Stimulated activated CD8-positive, alpha-beta memory T cell treated with anti-CD3 and anti-CD28 coated beads, Interleukin-4, amount 100 ng/mL, for 4 hours (primary cell): ENCODE data around the gene DMXL1.
"Not testable (repeated sequence)": the region's sequence is repeated elsewhere in the genome, so short reads cannot be mapped to it uniquely, and the experiment has no call there.

Experiments used
- DNase-seq, 2 donors: peaks; one replicate each; pipeline ENCODE4 v3.0.0-alpha.2; 2020; ENCODE audit warnings: low read depth in 2 of 2, low spot score in 1 of 2

The DMXL1 gene

GRCh38 chr5:119067450-119067849, 3.4 kb upstream of the DMXL1 start:
- DNase-seq, result no peak

DNA sequence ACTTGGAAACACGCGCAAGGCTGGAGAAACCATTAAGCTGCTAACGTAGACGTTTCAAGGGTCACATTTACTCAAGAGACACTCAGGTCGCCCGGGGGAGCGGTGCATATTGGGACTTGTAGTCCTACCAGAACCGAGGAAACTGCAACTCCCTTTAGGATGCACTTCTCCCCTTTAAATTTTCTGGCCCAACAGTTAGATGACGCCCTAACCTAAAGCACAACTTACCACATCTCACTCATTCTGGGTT, 384 bp upstream of the DMXL1 start:
- no peak for DNase-seq

- DNase-seq, result no peak
Measured at GRCh38 chr5:119071561-119071995, 691 bp downstream of the DMXL1 start.

DNA sequence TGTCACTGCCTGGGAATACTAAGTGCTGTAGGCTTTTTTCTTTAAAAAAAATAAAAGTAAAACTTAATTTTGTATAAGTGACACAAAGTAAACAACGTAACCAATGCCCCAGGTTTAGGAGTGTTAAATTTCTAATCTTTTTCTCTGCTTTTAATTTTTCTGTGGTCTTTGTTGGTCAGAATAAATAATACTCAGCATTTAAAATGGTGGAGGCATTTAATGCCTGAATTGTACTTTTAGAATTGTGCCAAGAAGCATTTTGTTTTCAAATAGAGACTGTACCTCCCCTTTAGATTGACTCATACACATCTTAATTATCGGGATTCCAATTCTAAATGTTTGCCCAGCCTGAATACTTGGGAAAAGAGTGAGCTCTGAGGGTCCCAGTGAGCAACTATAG, 1.6 kb downstream of the DMXL1 start:
- DNase-seq, result no peak

DNA sequence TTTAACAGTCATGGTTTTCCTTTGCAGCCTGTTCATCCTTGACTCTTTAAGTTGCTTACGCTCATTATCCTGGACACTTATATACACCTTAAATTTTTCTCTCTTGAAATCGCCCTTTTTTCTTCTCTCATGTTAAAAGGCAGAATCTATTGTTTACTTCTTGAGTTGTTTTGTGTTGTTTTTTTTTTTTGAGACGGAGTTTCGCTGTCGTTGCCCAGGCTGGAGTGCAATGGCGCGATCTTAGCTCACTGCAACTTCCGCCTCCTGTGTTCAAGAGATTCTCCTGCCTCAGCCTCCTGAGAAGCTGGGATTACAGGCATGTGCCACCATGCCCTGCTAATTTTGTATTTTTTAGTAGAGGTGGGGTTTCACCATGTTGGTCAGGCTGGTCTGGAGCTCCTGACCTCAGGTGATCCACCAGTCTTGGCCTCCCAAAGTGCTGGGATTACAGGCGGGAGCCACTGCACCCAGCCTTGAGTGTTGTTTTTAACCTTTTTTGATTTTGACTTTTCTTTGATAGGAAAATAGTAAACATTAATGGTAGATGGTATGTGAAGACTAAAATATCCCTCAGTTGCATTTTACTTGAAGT, 3.0 kb downstream of the DMXL1 start:
- not testable (repeated sequence) for DNase-seq

- no peak for DNase-seq
Measured at GRCh38 chr5:119074419-119074818, 3.5 kb downstream of the DMXL1 start.

DNA sequence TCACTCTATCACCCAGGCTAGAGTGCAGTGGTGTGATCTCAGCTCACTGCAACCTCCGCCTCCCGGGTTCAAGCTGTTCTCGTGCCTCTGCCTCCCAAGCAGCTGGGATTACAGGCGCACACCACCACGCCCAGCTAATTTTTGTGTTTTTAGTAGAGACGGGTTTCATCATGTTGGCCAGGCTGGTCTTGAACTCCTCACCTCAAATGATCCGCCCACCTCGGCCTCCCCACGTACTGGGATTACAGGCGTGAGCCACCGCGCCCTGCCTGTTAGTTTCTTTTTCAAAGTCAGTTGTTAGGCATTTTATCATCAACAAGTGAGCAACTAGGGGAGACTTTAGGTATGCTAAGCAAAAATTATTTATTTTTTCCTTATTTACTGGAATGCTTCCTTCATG, 4.4 kb downstream of the DMXL1 start:
- DNase-seq, result not testable (repeated sequence)

DNA sequence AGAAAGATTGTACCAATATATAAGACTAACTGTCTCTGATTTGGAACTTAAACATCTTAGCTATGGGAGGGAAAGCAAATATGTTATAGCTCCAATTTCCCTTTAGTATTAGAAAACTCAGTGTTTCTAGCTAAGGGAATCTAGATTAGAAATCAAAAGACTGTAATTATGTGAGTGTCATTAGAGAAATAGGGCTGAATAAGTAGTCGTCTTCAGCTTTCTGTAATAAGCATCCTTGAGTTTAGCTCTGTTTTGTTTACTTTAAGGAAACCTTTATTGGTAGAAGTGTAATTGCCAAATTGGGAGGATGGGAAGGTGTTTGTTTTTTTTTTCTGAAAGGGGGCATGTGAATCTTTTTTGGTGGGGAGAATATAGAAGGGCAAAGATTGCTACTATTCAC, 5.2 kb downstream of the DMXL1 start:
- DNase-seq, result no peak

GRCh38 chr5:119077444-119077843, 6.6 kb downstream of the DMXL1 start:
- no peak for DNase-seq

DNA sequence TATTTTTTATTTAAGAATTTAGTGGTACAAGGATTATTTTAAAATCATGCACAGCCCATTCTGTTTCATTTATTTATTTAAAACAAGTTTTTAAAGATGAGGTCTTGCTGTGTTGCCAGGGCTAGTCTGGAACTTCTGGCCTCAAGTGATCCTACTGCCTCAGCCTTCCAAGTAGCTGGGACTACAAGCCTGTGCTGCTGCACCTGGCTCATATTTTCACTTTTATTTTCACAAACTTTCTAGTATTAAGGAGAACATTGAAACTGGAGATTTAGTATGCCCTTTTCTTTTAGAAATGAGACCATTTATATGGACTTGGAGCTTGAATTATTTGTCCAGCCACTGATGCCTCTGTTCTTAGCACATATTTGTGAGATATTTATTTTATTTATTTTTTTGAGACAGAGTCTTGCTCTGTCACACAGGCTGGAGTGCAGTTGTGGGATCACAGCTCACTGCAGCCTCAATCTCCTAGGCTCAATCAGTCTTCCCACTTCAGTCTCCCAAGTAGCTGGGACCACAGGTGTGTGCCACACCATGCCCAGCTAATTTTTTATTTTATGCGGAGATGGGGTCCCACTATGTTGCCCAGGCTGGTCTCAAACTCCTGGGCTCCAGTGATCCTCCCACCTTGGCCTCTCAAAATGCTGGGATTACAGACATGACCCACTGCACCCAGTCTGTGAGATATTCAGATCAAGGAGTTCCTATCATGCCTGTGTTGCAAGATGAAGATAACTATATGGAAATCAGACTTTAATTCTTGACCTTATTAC, 7.4 kb downstream of the DMXL1 start:
- no peak for DNase-seq

GRCh38 chr5:119078861-119079260, 8.0 kb downstream of the DMXL1 start:
- no peak for DNase-seq

DNA sequence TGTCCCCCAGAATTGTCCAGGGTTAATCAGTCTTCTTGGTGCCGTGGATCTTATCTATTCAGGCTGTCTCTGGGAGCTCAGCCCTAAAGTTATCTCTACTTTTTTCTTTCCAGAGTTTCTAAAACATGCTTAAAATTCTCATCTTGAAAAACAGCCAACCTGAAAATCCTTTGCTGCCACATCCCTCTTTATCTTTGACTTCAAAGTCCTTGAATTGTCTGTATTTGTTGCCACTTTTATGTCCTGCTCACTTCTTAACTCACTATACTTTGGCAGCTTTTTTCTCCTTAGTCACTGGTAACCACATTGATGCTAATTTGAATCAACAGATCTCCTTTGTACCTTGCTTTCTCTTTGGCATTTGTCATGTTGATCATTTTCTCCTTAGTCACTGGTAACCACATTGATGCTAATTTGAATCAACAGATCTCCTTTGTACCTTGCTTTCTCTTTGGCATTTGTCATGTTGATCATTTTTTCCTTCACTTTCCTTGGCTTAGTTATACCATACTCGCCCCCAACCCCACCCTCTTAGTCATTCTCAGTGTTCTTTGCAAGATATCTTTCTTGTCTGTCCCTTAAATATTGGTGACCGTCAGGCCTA, 8.5 kb downstream of the DMXL1 start:
- no peak for DNase-seq

GRCh38 chr5:119080936-119081335, 10.0 kb downstream of the DMXL1 start:
- DNase-seq, result no peak

DNA sequence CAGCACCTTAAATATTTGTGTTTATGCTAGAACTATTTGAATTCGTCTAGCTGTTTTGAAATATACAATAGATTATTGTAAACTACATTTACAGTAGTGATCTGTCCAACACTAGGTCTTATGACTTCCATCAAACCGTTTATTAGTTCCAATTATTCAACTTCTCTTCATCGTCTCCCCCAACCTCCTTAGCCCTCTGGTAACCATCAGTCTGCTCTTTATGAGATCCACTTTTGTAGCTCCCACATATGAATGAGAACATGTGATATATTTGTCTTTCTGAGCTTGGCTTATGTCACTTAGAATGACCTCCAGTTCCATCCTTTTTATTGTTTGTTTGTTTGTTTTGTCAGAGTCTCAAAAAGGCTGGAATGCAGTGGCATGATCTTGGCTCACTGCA, 11.8 kb downstream of the DMXL1 start:
- DNase-seq, result no peak

- no peak for DNase-seq
Measured at GRCh38 chr5:119083679-119084078, 12.8 kb downstream of the DMXL1 start.

GRCh38 chr5:119088438-119088837, 17.6 kb downstream of the DMXL1 start:
- DNase-seq, result no peak

- DNase-seq, result no peak
Measured at GRCh38 chr5:119095611-119096010, 24.7 kb downstream of the DMXL1 start.

DNA sequence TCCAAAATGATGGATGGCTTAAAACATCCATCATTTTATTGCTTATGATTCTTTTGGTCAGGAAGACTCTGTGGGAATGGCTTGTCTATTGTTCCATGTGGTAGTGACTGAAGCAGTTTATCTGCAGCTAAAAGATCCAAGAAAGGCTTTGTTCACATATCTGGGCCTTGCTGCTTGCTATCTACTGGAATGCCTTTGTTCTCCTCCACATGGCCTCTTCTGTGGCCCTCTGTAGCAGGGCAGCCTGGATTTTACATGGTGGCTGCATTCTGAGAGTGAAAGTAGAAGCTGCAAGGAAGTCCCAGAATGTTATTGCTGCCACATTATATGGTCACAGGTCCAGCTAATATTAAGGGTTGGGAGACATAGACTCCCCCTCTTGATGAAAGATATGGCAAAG, 35.1 kb downstream of the DMXL1 start:
- no peak for DNase-seq

DNA sequence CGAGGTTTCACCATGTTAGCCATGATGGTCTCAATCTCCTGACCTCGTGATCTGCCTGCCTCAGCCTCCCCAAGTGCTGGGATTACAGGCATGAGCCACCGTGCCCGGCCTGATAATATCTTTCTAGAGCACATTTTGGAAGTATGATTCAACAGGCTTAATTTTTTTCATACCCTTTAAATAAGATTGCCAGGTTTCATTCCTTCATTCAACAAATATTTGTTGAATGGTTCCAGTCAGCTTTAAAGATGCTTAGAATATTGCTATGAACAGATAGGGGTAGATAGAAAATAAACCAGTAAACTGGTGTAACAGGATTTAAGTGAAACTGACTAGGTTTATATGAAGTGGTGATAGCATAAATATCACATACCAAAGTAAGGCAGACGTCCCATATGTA, 41.3 kb downstream of the DMXL1 start:
- DNase-seq, result no peak

DNA sequence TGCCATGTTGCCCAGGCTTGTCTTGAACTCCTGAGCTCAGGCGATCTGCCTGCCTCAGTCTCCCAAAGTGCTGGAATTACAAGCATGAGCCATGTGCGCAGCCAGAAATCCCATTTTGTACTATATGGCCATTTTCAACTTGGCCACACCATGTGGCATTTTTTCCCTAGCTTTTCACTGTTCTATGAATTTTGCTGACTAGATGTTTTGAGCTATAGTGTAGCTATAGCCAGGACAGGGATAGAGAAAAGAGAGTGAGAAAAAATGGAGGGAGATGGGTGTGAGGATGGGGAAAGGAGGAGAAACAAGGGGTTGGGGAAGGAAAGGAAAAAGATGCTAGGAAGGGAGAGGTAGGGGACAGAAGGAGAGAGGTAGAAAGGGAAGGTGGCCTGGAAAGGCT, 46.4 kb downstream of the DMXL1 start:
- DNase-seq, result no peak

DNA sequence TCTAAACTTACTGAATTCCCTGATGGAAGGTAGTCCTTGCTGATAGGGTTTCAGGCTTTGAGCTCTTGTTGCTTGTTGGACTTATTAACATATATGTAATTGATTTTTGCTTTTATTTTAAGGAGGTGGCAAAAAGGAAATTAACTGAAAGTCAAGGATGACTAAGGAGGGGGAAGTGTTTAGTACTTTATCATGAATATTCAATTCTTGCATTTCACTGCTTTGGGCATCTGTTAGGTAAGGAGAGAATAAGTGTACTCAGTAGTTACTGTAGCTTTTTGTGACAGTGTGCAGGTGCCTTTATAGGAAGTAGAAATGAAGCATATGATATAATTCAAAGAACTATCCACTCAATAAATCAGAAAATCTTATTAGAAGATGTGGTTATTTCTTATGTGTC, 47.1 kb downstream of the DMXL1 start:
- DNase-seq, result no peak

- no peak for DNase-seq
Measured at GRCh38 chr5:119120893-119121292, 50.0 kb downstream of the DMXL1 start.

- not testable (repeated sequence) for DNase-seq
Measured at GRCh38 chr5:119122474-119122873, 51.6 kb downstream of the DMXL1 start.
